Stimulated activated CD4-positive, alpha-beta T cell treated with anti-CD3 and anti-CD28 coated beads, TNF-alpha, amount 100 ng/mL, for 24 hours (primary cell): ENCODE data around the gene MAPKAPK2.
"Not testable (repeated sequence)": the region's sequence is repeated elsewhere in the genome, so short reads cannot be mapped to it uniquely, and the experiment has no call there.

Experiments
- DNase-seq, 3 experiments: peaks; one replicate each; pipeline ENCODE4 v3.0.0-alpha.2; 2020; ENCODE audit warnings: low read depth in 3 of 3

Gene MAPKAPK2

GRCh38 chr1:206776229-206776628 lies 91.5 kb downstream of the MAPKAPK2 start:
- DNase-seq, result no peak

GRCh38 chr1:206778031-206778430 lies 93.3 kb downstream of the MAPKAPK2 start:
- DNase-seq, result no peak

- DNase-seq, result not testable (repeated sequence)
These were observed 94.2 kb downstream of the MAPKAPK2 start for GRCh38 chr1:206778911-206779310.

GRCh38 chr1:206779638-206780037 lies 94.9 kb downstream of the MAPKAPK2 start:
- no peak for DNase-seq

- no peak for DNase-seq
These were observed 97.7 kb downstream of the MAPKAPK2 start for GRCh38 chr1:206782448-206782847.

- no peak for DNase-seq
These were observed 98.8 kb downstream of the MAPKAPK2 start for GRCh38 chr1:206783506-206783905.
